Mesenchymal stem cell (in vitro differentiated cells and primary cell): ENCODE data around the gene OR5H14. TPM values are rescaled to one million over a fixed set of nuclear protein-coding genes. Genes with fewer than 3 reads are reported as not detected.

Experiments
- DNase-seq: peaks from one replicate; pipeline ENCODE4 v3.0.0-alpha.2; 2013
- H2AFZ ChIP-seq: one replicate; pipeline ENCODE4 v1.6.1; 2013; ENCODE audit warnings: low read depth, mild to moderate bottlenecking, control low read depth, inconsistent platforms, low read length, moderate library complexity
- H2AK5ac ChIP-seq: 2 replicates; pipeline ENCODE4 v1.6.1; 2013; ENCODE audit warnings: low read length, moderate library complexity, mild to moderate bottlenecking, inconsistent platforms; ENCODE audit not compliant: severe bottlenecking
- H2BK120ac ChIP-seq: one replicate; pipeline ENCODE4 v1.6.1; 2013; ENCODE audit warnings: low read depth, mild to moderate bottlenecking, inconsistent platforms, low read length, moderate library complexity
- H2BK12ac ChIP-seq, 2 experiments: one replicate each; pipeline ENCODE4 v1.6.1; 2013; ENCODE audit warnings: inconsistent platforms in 2 of 2, low read length in 2 of 2, mild to moderate bottlenecking in 2 of 2, moderate library complexity in 2 of 2, control low read depth in 1 of 2
- H2BK15ac ChIP-seq: one replicate; pipeline ENCODE4 v1.6.1; 2013; ENCODE audit warnings: mild to moderate bottlenecking, low read depth, inconsistent platforms; ENCODE audit not compliant: poor library complexity, severe bottlenecking
- H2BK5ac ChIP-seq: 2 replicates; pipeline ENCODE4 v1.6.1; 2013; ENCODE audit warnings: low read depth, mild to moderate bottlenecking, low read length, control low read depth, inconsistent platforms; ENCODE audit not compliant: poor library complexity, severe bottlenecking
- H3K14ac ChIP-seq, 2 experiments: one replicate each; pipeline ENCODE4 v1.6.1; 2013; ENCODE audit warnings: inconsistent platforms in 2 of 2, low read length in 2 of 2, control low read depth in 1 of 2, mild to moderate bottlenecking in 1 of 2, moderate library complexity in 1 of 2
- H3K18ac ChIP-seq, 2 experiments: one replicate each; pipeline ENCODE4 v1.6.1; 2013; ENCODE audit warnings: inconsistent platforms in 2 of 2, low read length in 2 of 2, control low read depth in 1 of 2, low read depth in 1 of 2, mild to moderate bottlenecking in 1 of 2
- H3K23ac ChIP-seq, 2 experiments: one replicate each; pipeline ENCODE4 v1.6.1; 2013; ENCODE audit warnings: inconsistent platforms in 2 of 2, low read length in 2 of 2, mild to moderate bottlenecking in 2 of 2, moderate library complexity in 2 of 2, control low read depth in 1 of 2
- H3K27ac ChIP-seq: 2 replicates; pipeline ENCODE4 v1.5.1; 2013; ENCODE audit warnings: mild to moderate bottlenecking, moderate library complexity, low read length, control low read depth, inconsistent platforms; ENCODE audit not compliant: poor library complexity, severe bottlenecking
- H3K27me3 ChIP-seq, 2 experiments: 2 replicates each; pipeline versions ENCODE4 v1.6.1 to v1.7.0; 2013; ENCODE audit warnings: low read length in 2 of 2, mild to moderate bottlenecking in 2 of 2, moderate library complexity in 2 of 2, control low read depth in 1 of 2, inconsistent platforms in 1 of 2; ENCODE audit not compliant: control insufficient read depth in 1 of 2, insufficient read depth in 1 of 2
- H3K36me3 ChIP-seq, 2 experiments: 2 replicates each; pipeline versions ENCODE4 v1.6.1 to v1.7.0; 2013; ENCODE audit warnings: low read length in 2 of 2, control low read depth in 1 of 2, inconsistent platforms in 1 of 2, low read depth in 1 of 2, mild to moderate bottlenecking in 1 of 2; ENCODE audit not compliant: insufficient read depth in 2 of 2, control insufficient read depth in 1 of 2
- H3K4ac ChIP-seq, 2 experiments: one replicate each; pipeline ENCODE4 v1.6.1; 2013; ENCODE audit warnings: inconsistent platforms in 2 of 2, low read length in 2 of 2, mild to moderate bottlenecking in 2 of 2, moderate library complexity in 2 of 2, control low read depth in 1 of 2, low read depth in 1 of 2
- H3K4me1 ChIP-seq: 2 replicates; pipeline ENCODE4 v1.6.1; 2013; ENCODE audit warnings: low read depth, low read length, control low read depth; ENCODE audit not compliant: control insufficient read depth, insufficient read depth
- H3K4me2 ChIP-seq: 2 replicates; pipeline ENCODE4 v1.6.1; 2013; ENCODE audit warnings: low read length, mild to moderate bottlenecking, inconsistent platforms; ENCODE audit not compliant: poor library complexity, severe bottlenecking
- H3K4me3 ChIP-seq, 2 experiments: 2 replicates each; pipeline versions ENCODE4 v1.5.1 to v1.7.0; 2013; ENCODE audit warnings: low read length in 2 of 2, mild to moderate bottlenecking in 2 of 2, control low read depth in 1 of 2, low read depth in 1 of 2; ENCODE audit not compliant: insufficient read depth in 1 of 2
- H3K79me1 ChIP-seq: replicated peaks from 2 replicates; pipeline ENCODE4 v1.6.1; 2013; ENCODE audit warnings: mild to moderate bottlenecking, control low read depth, low read length, inconsistent platforms; ENCODE audit not compliant: poor library complexity, severe bottlenecking
- H3K9ac ChIP-seq: 2 replicates; pipeline ENCODE4 v1.7.0; 2013; ENCODE audit warnings: mild to moderate bottlenecking, low read length, moderate library complexity
- H3K9me3 ChIP-seq: 2 replicates; pipeline ENCODE4 v1.7.0; 2013; ENCODE audit warnings: mild to moderate bottlenecking, low read length; ENCODE audit not compliant: control insufficient read depth
- H4K8ac ChIP-seq: one replicate; pipeline ENCODE4 v1.6.1; 2013; ENCODE audit warnings: inconsistent platforms, mild to moderate bottlenecking, low read length, moderate library complexity
- H4K91ac ChIP-seq: one replicate; pipeline ENCODE4 v1.6.1; 2013; ENCODE audit warnings: mild to moderate bottlenecking, low read length, inconsistent platforms
- WGBS: methylation state at CpG from one replicate; pipeline ENCODE4 v1.1.7; 2013; ENCODE audit warnings: mixed read lengths; 5-methylcytosine and 5-hydroxymethylcytosine counted together
- polyA plus RNA-seq, 2 experiments: library from polyadenylated mRNA; stranded (reverse); fragments of 200-250 nt; gene quantifications; one replicate each; pipeline ENCODE4 v1.2.3, GENCODE V29; 2013

The OR5H14 gene
- not detected for polyA plus RNA-seq (2013, experiment 1 of 2)
- polyA plus RNA-seq (2013, experiment 2 of 2), result not detected

- Histone ChIP-seq H2BK120ac (no peak within 1 kb of the TSS), H3K18ac (no peak within 1 kb of the TSS), H3K27ac (no peak within 1 kb of the TSS), H3K14ac (no peak within 1 kb of the TSS), H2AFZ (no peak within 1 kb of the TSS), H3K9ac (no peak within 1 kb of the TSS), H2BK15ac (no peak within 1 kb of the TSS), H3K23ac (no peak within 1 kb of the TSS), H3K9me3 (no peaks in the 10 kb centered on the region), H3K4ac (no peak within 1 kb of the TSS), H2AK5ac (no peak within 1 kb of the TSS), H2BK12ac (no peak within 1 kb of the TSS), H2BK5ac (no peak within 1 kb of the TSS), H4K8ac (no peak within 1 kb of the TSS), H3K27me3 (no peaks in the 10 kb centered on the region), H3K4me1 (no peaks in the 10 kb centered on the region), H3K4me3 (no peak within 1 kb of the TSS), H4K91ac (no peak within 1 kb of the TSS), H3K79me1 (no peaks in the 10 kb centered on the region), H3K4me2 (no peak within 1 kb of the TSS), H3K36me3 (no peaks in the 10 kb centered on the region)
- no peak for DNase-seq
- no CpG with 5 or more reads among the region's 1 CpG for WGBS
Observed at GRCh38 chr3:98147179-98147578, at the start of gene OR5H14. Gene OR5H14, plus strand, starts transcription at chr3:98147479. Its CDS starts 1,907 bp downstream, at chr3:98149386.

DNA sequence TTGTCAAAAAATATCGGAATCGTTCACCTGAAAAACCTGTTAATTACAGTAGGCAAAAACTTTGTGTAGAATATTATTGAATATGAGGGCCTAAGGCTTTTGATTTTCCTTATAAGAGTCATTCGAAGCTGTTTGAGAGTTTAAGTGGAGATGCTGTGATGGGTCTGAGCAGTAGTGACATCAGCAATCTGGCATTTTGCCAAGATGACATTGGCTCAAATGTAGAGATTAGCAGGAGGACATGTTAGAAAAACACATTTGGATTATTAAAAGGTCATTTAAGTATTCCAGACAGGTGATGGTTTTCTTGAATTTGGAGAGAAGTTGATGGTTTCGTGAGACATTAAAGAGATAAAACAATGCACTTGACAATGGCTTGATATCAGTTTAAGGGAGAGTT is 47.4 kb upstream of the OR5H14 start:
- H3K14ac ChIP-seq, result no peak overlapping the region
- no peak overlapping the region for H3K9ac ChIP-seq
- H3K18ac ChIP-seq, result no peak overlapping the region
- no peak overlapping the region for H2BK15ac ChIP-seq
- no peaks in the 10 kb centered on the region for H3K9me3 ChIP-seq
- H3K27ac ChIP-seq, result no peak overlapping the region
- DNase-seq, result no peak
- H2BK12ac ChIP-seq, result no peak overlapping the region
- H3K23ac ChIP-seq, result no peak overlapping the region
- H3K4me2 ChIP-seq, result no peak overlapping the region
- no peak overlapping the region for H4K8ac ChIP-seq
- no peak overlapping the region for H2BK120ac ChIP-seq
- WGBS, result 81% methylated on average over 4 of the region's 4 CpGs
- H3K27me3 ChIP-seq, result no peaks in the 10 kb centered on the region
- no peaks in the 10 kb centered on the region for H3K36me3 ChIP-seq
- H3K79me1 ChIP-seq, result no peaks in the 10 kb centered on the region
- no peak overlapping the region for H3K4ac ChIP-seq
- H2BK5ac ChIP-seq, result no peak overlapping the region
- no peak overlapping the region for H2AK5ac ChIP-seq
- no peak overlapping the region for H3K4me3 ChIP-seq
- no peak overlapping the region for H4K91ac ChIP-seq
- no peaks in the 10 kb centered on the region for H3K4me1 ChIP-seq
- no peak overlapping the region for H2AFZ ChIP-seq

DNA sequence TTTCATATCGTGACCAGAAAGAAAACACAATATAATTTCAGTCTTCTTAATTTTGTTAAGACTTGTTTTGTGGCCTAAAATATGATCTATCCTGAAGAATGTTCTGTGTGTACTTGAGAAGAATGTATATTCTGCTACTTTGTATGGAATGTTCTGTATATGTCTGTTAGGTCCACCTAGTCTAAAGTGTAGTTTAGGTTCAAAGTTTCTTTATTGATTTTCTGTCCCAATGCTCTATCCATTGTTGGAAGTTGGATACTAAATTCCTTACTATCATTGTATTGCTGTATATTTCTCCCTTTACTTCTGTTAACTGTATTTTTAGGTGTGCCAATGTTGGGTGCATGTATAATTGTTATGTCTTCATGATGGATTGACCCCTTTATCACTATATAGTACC is 39.1 kb upstream of the OR5H14 start:
- Histone ChIP-seq H2BK15ac (no peak overlapping the region), H2BK120ac (no peak overlapping the region), H3K27me3 (no peaks in the 10 kb centered on the region), H3K4ac (no peak overlapping the region), H3K9me3 (peaks cover 44% of the 10 kb centered on the region), H2BK5ac (no peak overlapping the region), H2BK12ac (no peak overlapping the region), H3K9ac (no peak overlapping the region), H3K23ac (no peak overlapping the region), H3K18ac (no peak overlapping the region), H2AFZ (no peak overlapping the region), H3K4me2 (no peak overlapping the region), H3K79me1 (no peaks in the 10 kb centered on the region), H4K91ac (no peak overlapping the region), H3K4me1 (no peaks in the 10 kb centered on the region), H3K27ac (no peak overlapping the region), H2AK5ac (no peak overlapping the region), H3K36me3 (no peaks in the 10 kb centered on the region), H3K4me3 (no peak overlapping the region), H4K8ac (no peak overlapping the region), H3K14ac (no peak overlapping the region)
- no CpG with 5 or more reads among the region's 1 CpG for WGBS
- DNase-seq, result no peak

DNA sequence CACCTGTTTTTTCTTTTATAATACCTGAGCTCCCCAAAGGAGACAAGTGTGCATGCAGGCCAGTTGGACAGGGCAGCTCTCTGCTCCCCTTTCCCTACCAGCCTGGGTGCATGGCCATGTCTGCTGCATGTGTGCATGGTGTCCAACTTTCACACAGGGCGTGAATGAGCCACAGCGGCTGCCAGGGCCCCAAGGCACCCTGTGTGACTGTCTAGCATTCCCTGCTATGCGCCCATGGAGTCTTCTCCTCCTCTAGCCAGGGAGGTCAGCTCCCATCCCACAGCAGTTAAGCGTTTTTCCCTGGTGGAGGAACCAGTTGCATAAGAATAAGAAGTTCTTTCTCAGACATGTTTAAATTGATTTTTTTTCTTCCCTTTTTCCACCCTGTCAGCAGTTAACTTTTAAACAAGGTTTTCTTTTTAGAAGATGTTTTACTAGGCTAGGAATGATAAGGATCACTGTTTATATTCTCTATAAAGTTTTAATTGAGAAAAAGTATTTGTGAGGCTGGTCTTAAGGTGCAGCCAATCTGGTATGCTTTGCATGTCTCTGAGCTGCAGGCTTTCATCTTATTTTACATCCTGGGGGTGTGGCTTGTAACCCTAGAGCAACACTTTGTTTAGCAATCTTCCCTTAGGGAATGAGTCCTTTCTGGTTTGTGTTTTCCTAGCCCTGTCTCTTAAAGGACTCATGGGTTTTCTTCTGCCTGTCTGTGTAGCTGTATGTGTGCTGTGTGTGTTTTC is 37.3 kb upstream of the OR5H14 start:
- no peak overlapping the region for H4K8ac ChIP-seq
- DNase-seq, result no peak
- H3K79me1 ChIP-seq, result no peaks in the 10 kb centered on the region

More for the DNA sequence above, 37.3 kb upstream of the OR5H14 start:
- no peak overlapping the region for H4K91ac ChIP-seq
- no peaks in the 10 kb centered on the region for H3K27me3 ChIP-seq
- no peak overlapping the region for H3K4me2 ChIP-seq
- H2BK120ac ChIP-seq, result no peak overlapping the region
- no peak overlapping the region for H3K4ac ChIP-seq
- no peak overlapping the region for H2AFZ ChIP-seq
- no peak overlapping the region for H2BK12ac ChIP-seq
- no peak overlapping the region for H3K27ac ChIP-seq
- H2AK5ac ChIP-seq, result no peak overlapping the region
- WGBS, result 86% methylated on average over 2 of the region's 4 CpGs
- no peak overlapping the region for H3K14ac ChIP-seq
- no peaks in the 10 kb centered on the region for H3K36me3 ChIP-seq
- H3K4me1 ChIP-seq, result no peaks in the 10 kb centered on the region
- H2BK5ac ChIP-seq, result no peak overlapping the region
- no peak overlapping the region for H3K23ac ChIP-seq
- H3K9ac ChIP-seq, result no peak overlapping the region
- H3K4me3 ChIP-seq, result no peak overlapping the region
- H2BK15ac ChIP-seq, result no peak overlapping the region
- H3K9me3 ChIP-seq, result peaks cover 52% of the 10 kb centered on the region
- H3K18ac ChIP-seq, result no peak overlapping the region
